ENCODE results near the gene RMRP.

GRCh38 chr9:35684921-35685320 lies 27.1 kb upstream of the RMRP start:
- no peak for TF ChIP-seq EP300 (IDR thresholded peaks at IDR 0.05)
- TF ChIP-seq, protein P1, sequence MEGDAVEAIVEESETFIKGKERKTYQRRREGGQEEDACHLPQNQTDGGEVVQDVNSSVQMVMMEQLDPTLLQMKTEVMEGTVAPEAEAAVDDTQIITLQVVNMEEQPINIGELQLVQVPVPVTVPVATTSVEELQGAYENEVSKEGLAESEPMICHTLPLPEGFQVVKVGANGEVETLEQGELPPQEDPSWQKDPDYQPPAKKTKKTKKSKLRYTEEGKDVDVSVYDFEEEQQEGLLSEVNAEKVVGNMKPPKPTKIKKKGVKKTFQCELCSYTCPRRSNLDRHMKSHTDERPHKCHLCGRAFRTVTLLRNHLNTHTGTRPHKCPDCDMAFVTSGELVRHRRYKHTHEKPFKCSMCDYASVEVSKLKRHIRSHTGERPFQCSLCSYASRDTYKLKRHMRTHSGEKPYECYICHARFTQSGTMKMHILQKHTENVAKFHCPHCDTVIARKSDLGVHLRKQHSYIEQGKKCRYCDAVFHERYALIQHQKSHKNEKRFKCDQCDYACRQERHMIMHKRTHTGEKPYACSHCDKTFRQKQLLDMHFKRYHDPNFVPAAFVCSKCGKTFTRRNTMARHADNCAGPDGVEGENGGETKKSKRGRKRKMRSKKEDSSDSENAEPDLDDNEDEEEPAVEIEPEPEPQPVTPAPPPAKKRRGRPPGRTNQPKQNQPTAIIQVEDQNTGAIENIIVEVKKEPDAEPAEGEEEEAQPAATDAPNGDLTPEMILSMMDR (IDR thresholded peaks at IDR 0.05): no peak
- TF ChIP-seq POLR2A (IDR thresholded peaks at IDR 0.05): no peak
